GM10248 (cell line): ENCODE results near the gene SVIL.
"Not testable (repeated sequence)": the region's sequence is repeated elsewhere in the genome, so short reads cannot be mapped to it uniquely, and the experiment has no call there.

Experiments
- CTCF ChIA-PET: fragments of 300-600 bp; sonication (Branson Sonifier 250); formaldehyde crosslinking; extraction: SDS; loops from one replicate; lab custom pipeline; 2021; ENCODE audit warnings: antibody characterized with exemption; lab: Yijun Ruan, JAX
- POLR2A ChIA-PET: fragments of 350-650 bp; sonication (Branson Sonifier 250); formaldehyde crosslinking; extraction: SDS; loops from one replicate; lab custom pipeline; 2020; ENCODE audit warnings: antibody characterized with exemption; lab: Yijun Ruan, JAX
- DNase-seq: peaks from one replicate; pipeline ENCODE4 v3.0.0; 2012; ENCODE audit errors: extremely low spot score
- CTCF ChIP-seq: IDR thresholded peaks from 2 replicates; pipeline ENCODE4 v1.5.1; 2012; ENCODE audit warnings: mild to moderate bottlenecking, low read depth; ENCODE audit errors: extremely low read depth, missing control alignments, control extremely low read depth

Gene SVIL

GRCh38 chr10:29448756-29449592, 185.8 kb downstream of the SVIL start:
- peak; percentile 66 for DNase-seq
- peak; percentile 90 for TF ChIP-seq CTCF
- CTCF ChIA-PET = interaction anchor here (0.7 to 3.4 kb wide), 18 partner anchors 9 to 785 kb away, joined by 3 to 24 read pairs (median 4); no protein-coding TSS in a partner anchor
- POLR2A ChIA-PET = not testable (repeated sequence)

GRCh38 chr10:29448125-29448524, 186.6 kb downstream of the SVIL start:
- ChIA-PET CTCF (interaction anchor here (0.7 to 3.4 kb wide), 17 partner anchors 8 to 820 kb away, joined by 3 to 24 read pairs (median 4); no protein-coding TSS in a partner anchor), POLR2A (no interaction called here)
- TF ChIP-seq CTCF = no peak
- no peak for DNase-seq

GRCh38 chr10:29446327-29446726, 188.4 kb downstream of the SVIL start:
- CTCF ChIA-PET = interaction anchor here (0.9 to 1.5 kb wide), 7 partner anchors 11 to 76 kb away, joined by 3 to 10 read pairs (median 4); no protein-coding TSS in a partner anchor
- POLR2A ChIA-PET = no interaction called here
- no peak for TF ChIP-seq CTCF
- DNase-seq = no peak

- TF ChIP-seq CTCF = no peak
- CTCF ChIA-PET = interaction anchor here (1.0 to 1.9 kb wide), 3 partner anchors 9 to 52 kb away, joined by 3 to 6 read pairs (median 3); no protein-coding TSS in a partner anchor
- DNase-seq = no peak
- POLR2A ChIA-PET = no interaction called here
These were observed 190.8 kb downstream of the SVIL start for GRCh38 chr10:29443745-29444523.

GRCh38 chr10:29440981-29441380, 193.8 kb downstream of the SVIL start:
- TF ChIP-seq CTCF = no peak
- ChIA-PET POLR2A (no interaction called here), CTCF (interaction anchor here (1.1 to 1.6 kb wide), 3 partner anchors 30 to 63 kb away, joined by 3 to 6 read pairs (median 4); no protein-coding TSS in a partner anchor)

GRCh38 chr10:29439005-29439404, 195.8 kb downstream of the SVIL start:
- DNase-seq, POLR2A ChIA-PET: not testable (repeated sequence)
- CTCF ChIA-PET = interaction anchor here (0.8 kb wide), 1 partner anchor 46 kb away, joined by 3 read pairs; no protein-coding TSS in a partner anchor

More at GRCh38 chr10:29440981-29441380, 193.8 kb downstream of the SVIL start:
- DNase-seq = no peak
